H1 (cell line): Measurements from ENCODE around the gene COX7C. TPM values are rescaled to one million over a fixed set of nuclear protein-coding genes. Genes with fewer than 3 reads are reported as not detected.

Source experiments
- CTCF ChIA-PET: fragments of 300-600 bp; sonication (Branson Sonifier 250); formaldehyde crosslinking; loops from one replicate; lab custom pipeline; 2021; ENCODE audit not compliant: partially characterized antibody; lab: Charles Lee
- POLR2A ChIA-PET: fragments of 300-600 bp; sonication (Branson Sonifier 250); formaldehyde crosslinking; loops from one replicate; lab custom pipeline; 2021; ENCODE audit warnings: inconsistent platforms; ENCODE audit not compliant: partially characterized antibody; lab: Charles Lee
- DNase-seq, 2 experiments: peaks; one replicate each; pipeline versions ENCODE4 v3.0.0 to v3.0.0-alpha.2; 2010 to 2022; ENCODE audit warnings: low spot score in 2 of 2, low read depth in 1 of 2, mixed read lengths in 1 of 2
- FAIRE-seq: peaks from 2 replicates; lab custom pipeline; 2011; peaks lifted over from hg19 to GRCh38; lab: Jason Lieb, UNC
- H2AFZ ChIP-seq: 2 replicates; pipeline ENCODE4 v1.8.1; 2012; ENCODE audit warnings: low read length, inconsistent platforms
- H2AK5ac ChIP-seq: 2 replicates; pipeline ENCODE4 v1.6.1; 2013; ENCODE audit warnings: low read depth, low read length
- H2BK120ac ChIP-seq: replicated peaks from 2 replicates; pipeline ENCODE3; 2013; ENCODE audit warnings: low read depth, low read length, inconsistent platforms
- H2BK12ac ChIP-seq: 2 replicates; pipeline ENCODE4 v1.6.1; 2013; ENCODE audit warnings: low read depth, low read length
- H2BK15ac ChIP-seq: 2 replicates; pipeline ENCODE4 v1.6.1; 2013; ENCODE audit warnings: low read length
- H2BK20ac ChIP-seq: 2 replicates; pipeline ENCODE4 v1.6.1; 2013; ENCODE audit warnings: low read length
- H2BK5ac ChIP-seq: 2 replicates; pipeline ENCODE4 v1.6.1; 2013; ENCODE audit warnings: low read depth, low read length
- H3K14ac ChIP-seq: 2 replicates; pipeline ENCODE4 v1.6.1; 2013; ENCODE audit warnings: inconsistent platforms; ENCODE audit not compliant: insufficient read length
- H3K18ac ChIP-seq: 2 replicates; pipeline ENCODE4 v1.6.1; 2013; ENCODE audit warnings: low read length; ENCODE audit errors: extremely low read depth
- H3K23ac ChIP-seq: 2 replicates; pipeline ENCODE4 v1.6.1; 2013; ENCODE audit warnings: inconsistent platforms; ENCODE audit not compliant: insufficient read length
- H3K23me2 ChIP-seq: 2 replicates; pipeline ENCODE4 v1.6.1; 2013; ENCODE audit warnings: low read depth, low read length
- H3K27ac ChIP-seq: 2 replicates; pipeline ENCODE4 v1.6.1; 2011; ENCODE audit warnings: low read depth, low read length, inconsistent platforms
- H3K27me3 ChIP-seq, 4 experiments: replicated peaks in 1 of 4; 1 replicate in 1 of 4; 2 replicates in 3 of 4; pipeline versions ENCODE4 v1.6.1 to v1.8.1; 2011 to 2013; ENCODE audit warnings: low read length in 3 of 4, mild to moderate bottlenecking in 3 of 4, inconsistent platforms in 2 of 4, mixed read lengths in 2 of 4, moderate library complexity in 1 of 4; ENCODE audit not compliant: control insufficient read depth in 3 of 4, insufficient read depth in 3 of 4; ENCODE audit errors: extremely low read depth in 1 of 4
- H3K36me3 ChIP-seq, 4 experiments: 2 replicates each; pipeline versions ENCODE4 v1.6.1 to v1.8.1; 2011 to 2013; ENCODE audit warnings: mild to moderate bottlenecking in 4 of 4, low read length in 3 of 4, moderate library complexity in 2 of 4, control low read depth in 1 of 4, inconsistent platforms in 1 of 4; ENCODE audit not compliant: insufficient read depth in 4 of 4, control insufficient read depth in 2 of 4
- H3K4ac ChIP-seq: replicated peaks from 2 replicates; pipeline ENCODE3; 2013; ENCODE audit warnings: low read length, low read depth, mixed read lengths, inconsistent platforms; ENCODE audit not compliant: insufficient read length
- H3K4me1 ChIP-seq, 4 experiments: replicated peaks in 1 of 4; 1 replicate in 1 of 4; 2 replicates in 3 of 4; pipeline versions ENCODE4 v1.6.1 to v1.8.1; 2011 to 2013; ENCODE audit warnings: low read length in 3 of 4, inconsistent platforms in 2 of 4, mixed read lengths in 1 of 4; ENCODE audit not compliant: insufficient read depth in 4 of 4, control insufficient read depth in 3 of 4
- H3K4me2 ChIP-seq, 2 experiments: 2 replicates each; pipeline versions ENCODE4 v1.6.1 to v1.8.1; 2011 to 2013; ENCODE audit warnings: low read depth in 2 of 2, low read length in 2 of 2, control low read depth in 1 of 2, inconsistent platforms in 1 of 2, mild to moderate bottlenecking in 1 of 2; ENCODE audit not compliant: insufficient read depth in 1 of 2
- H3K4me3 ChIP-seq, 4 experiments: fragments of 200-600, 300-600 bp in 1 of 4; sonication (generic), shearing (Covaris generic), sonication (Bioruptor Twin) in 1 of 4; 2 replicates each; pipeline versions ENCODE4 v1.5.1 to v1.8.1; 2011 to 2016; ENCODE audit warnings: low read length in 4 of 4, low read depth in 3 of 4, control low read depth in 2 of 4, inconsistent platforms in 2 of 4, mild to moderate bottlenecking in 2 of 4, mixed read lengths in 1 of 4, moderate library complexity in 1 of 4; ENCODE audit not compliant: insufficient read depth in 2 of 4; ENCODE audit errors: extremely low read depth in 1 of 4
- H3K56ac ChIP-seq: replicated peaks from 2 replicates; pipeline ENCODE3; 2013; ENCODE audit warnings: low read depth, mild to moderate bottlenecking, mixed read lengths, low read length, inconsistent platforms; ENCODE audit not compliant: insufficient read length
- H3K79me1 ChIP-seq: 2 replicates; pipeline ENCODE4 v1.6.1; 2013; ENCODE audit warnings: low read depth, low read length, control low read depth
- H3K79me2 ChIP-seq, 2 experiments: 2 replicates each; pipeline versions ENCODE4 v1.6.1 to v1.8.1; 2012 to 2013; ENCODE audit warnings: low read length in 2 of 2, mild to moderate bottlenecking in 2 of 2, inconsistent platforms in 1 of 2; ENCODE audit not compliant: insufficient read depth in 2 of 2, control insufficient read depth in 1 of 2
- H3K9ac ChIP-seq, 4 experiments: replicated peaks in 1 of 4; 1 replicate in 1 of 4; 2 replicates in 3 of 4; pipeline versions ENCODE4 v1.6.1 to v1.8.1; 2011 to 2013; ENCODE audit warnings: low read depth in 3 of 4, low read length in 3 of 4, control low read depth in 2 of 4, mild to moderate bottlenecking in 2 of 4, moderate library complexity in 2 of 4, inconsistent platforms in 1 of 4; ENCODE audit errors: extremely low read depth in 1 of 4
- H3K9me3 ChIP-seq, 2 experiments: 2 replicates each; pipeline versions ENCODE4 v1.6.1 to v1.8.1; 2012 to 2013; ENCODE audit warnings: mild to moderate bottlenecking in 2 of 2, moderate library complexity in 2 of 2, control low read depth in 1 of 2, inconsistent platforms in 1 of 2, low read depth in 1 of 2, low read length in 1 of 2, mixed read lengths in 1 of 2; ENCODE audit not compliant: insufficient read depth in 2 of 2
- H4K20me1 ChIP-seq, 2 experiments: replicated peaks in 1 of 2; 2 replicates each; pipeline versions ENCODE3 to v1.8.1; 2011 to 2013; ENCODE audit warnings: inconsistent platforms in 2 of 2, low read length in 2 of 2, mild to moderate bottlenecking in 1 of 2; ENCODE audit not compliant: insufficient read depth in 2 of 2, control insufficient read depth in 1 of 2
- H4K5ac ChIP-seq: 2 replicates; pipeline ENCODE4 v1.6.1; 2013; ENCODE audit warnings: low read length, low read depth, mixed read lengths, inconsistent platforms; ENCODE audit not compliant: insufficient read length
- H4K8ac ChIP-seq: 2 replicates; pipeline ENCODE4 v1.8.0; 2013; ENCODE audit warnings: mild to moderate bottlenecking, moderate library complexity, low read length, inconsistent platforms; ENCODE audit not compliant: insufficient read depth; ENCODE audit errors: extremely low read depth
- H4K91ac ChIP-seq: replicated peaks from 2 replicates; pipeline ENCODE3; 2013; ENCODE audit warnings: low read length, mixed read lengths, inconsistent platforms; ENCODE audit not compliant: insufficient read length
- MAFK ChIP-seq: IDR thresholded peaks from 2 replicates; pipeline ENCODE4 v1.6.1; 2012; ENCODE audit warnings: low read depth, mild to moderate bottlenecking, improper control_type of control experiment, low read length
- USF2 ChIP-seq: IDR thresholded peaks from 2 replicates; pipeline ENCODE4 v1.6.1; 2011; ENCODE audit warnings: low read length, improper control_type of control experiment
- WGBS, 2 experiments: shearing (Covaris generic) in 1 of 2; methylation state at CpG; one replicate each; pipeline versions ENCODE4 v1.1.6 to v1.1.7; 2013 to 2015; ENCODE audit warnings: low lambda C conversion rate in 2 of 2, mixed read lengths in 2 of 2, inconsistent platforms in 1 of 2, low coverage in 1 of 2, missing lambda C conversion rate in 1 of 2; ENCODE audit not compliant: insufficient replicate concordance in 2 of 2, insufficient coverage in 1 of 2, insufficient read length in 1 of 2; ENCODE audit errors: extremely low coverage in 1 of 2, missing lambda C conversion rate in 1 of 2; 5-methylcytosine and 5-hydroxymethylcytosine counted together
- polyA plus RNA-seq, 7 experiments: library from polyadenylated mRNA; depleted of rRNA in 3 of 7; stranded (reverse) in 5 of 7; unstranded in 2 of 7; fragments of >200 nt in 5 of 7; fragments of 200-250 nt in 2 of 7; gene quantifications; 1 replicate in 5 of 7; 2 replicates in 1 of 7; 4 replicates in 1 of 7; pipeline versions ENCODE4 v1.2.1 to v1.2.3, GENCODE V29; 2011 to 2013; ENCODE audit warnings: missing spikeins in 2 of 7, mixed read lengths in 2 of 7
- total RNA-seq: library from RNA; stranded (reverse); fragmentation: NEBNext Ultra II Directional; extraction: Animal tissue kit (Norgen Biotek cat#: 25700); gene quantifications from 2 replicates; pipeline ENCODE4 v1.2.1, GENCODE V29; 2021

The COX7C gene
- total and polyA plus RNA-seq, 2 of the 8 experiments (the other 6 are each of a cell fraction or from before 2014, with no cell fraction given), result 1,059 to 1,207 TPM

- H2BK5ac ChIP-seq, result no peak overlapping the region
- no peak overlapping the region for H3K27ac ChIP-seq
- H4K8ac ChIP-seq, result no peak overlapping the region
- no peak for FAIRE-seq
- no peaks in the 10 kb centered on the region for H3K79me2 ChIP-seq
- H3K14ac ChIP-seq, result no peak overlapping the region
- no peaks in the 10 kb centered on the region for H3K23me2 ChIP-seq
- no peak overlapping the region for H2BK15ac ChIP-seq
- H3K23ac ChIP-seq, result no peak overlapping the region
- no peaks in the 10 kb centered on the region; a peak in 2 of 7 replicates for H3K4me1 ChIP-seq
- H3K9me3 ChIP-seq, result no peaks in the 10 kb centered on the region
- CTCF ChIA-PET, result interaction anchor here (0.6 to 4.0 kb wide), 8 partner anchors 12 to 1573 kb away, joined by 3 to 18 read pairs (median 3); no protein-coding TSS in a partner anchor
- no peaks in the 10 kb centered on the region for H3K27me3 ChIP-seq
- H3K36me3 ChIP-seq, result no peaks in the 10 kb centered on the region
- H3K79me1 ChIP-seq, result no peaks in the 10 kb centered on the region
- peak overlapping the region in 1 of 2 experiments; percentile 61; a peak in 2 of 4 replicates for H3K4me2 ChIP-seq
- no peak overlapping the region for H3K4ac ChIP-seq
- H2AK5ac ChIP-seq, result no peak overlapping the region
- H4K91ac ChIP-seq, result no peak overlapping the region
- H2BK120ac ChIP-seq, result no peak overlapping the region
- H3K18ac ChIP-seq, result no peak overlapping the region
- H4K20me1 ChIP-seq, result no peaks in the 10 kb centered on the region
- H4K5ac ChIP-seq, result no peak overlapping the region
- WGBS, 2 experiments, result 89% methylated on average over 3 of the region's 3 CpGs; no CpG with 5 or more reads in 1 of the 2 experiments
- POLR2A ChIA-PET, result interaction anchor here (0.6 to 1.6 kb wide), 2 partner anchors 8 to 43 kb away, joined by 3 to 5 read pairs; no protein-coding TSS in a partner anchor
- peak overlapping the region in 1 of 4 experiments; percentile 32; a peak in 1 of 8 replicates for H3K4me3 ChIP-seq
- TF ChIP-seq USF2 (no peak), MAFK (no peak)
- TF ChIP-seq, all 59 proteins: peak for 0
- no peak overlapping the region for H2BK12ac ChIP-seq
- no peak overlapping the region for H3K9ac ChIP-seq
- H3K56ac ChIP-seq, result no peak overlapping the region
- DNase-seq, result no peak
- no peak overlapping the region for H2BK20ac ChIP-seq
- H2AFZ ChIP-seq, result no peak overlapping the region
These were observed 49.2 kb downstream of the COX7C start for GRCh38 chr5:86666981-86667380.
